GM12875 (cell line): ENCODE results near the gene ZNF132.
A peak's percentile ranks its signal among the peaks of the same experiment; 100 is the strongest.
"Not testable (repeated sequence)": the region's sequence is repeated elsewhere in the genome, so short reads cannot be mapped to it uniquely, and the experiment has no call there.

ENCODE experiments used
- H3K4me3 ChIP-seq: one replicate; pipeline ENCODE4 v1.5.1; 2011; ENCODE audit warnings: low read depth, low read length, control low read depth
- CTCF ChIP-seq: IDR thresholded peaks from 2 replicates; pipeline ENCODE4 v1.5.1; 2011; ENCODE audit warnings: low read depth, mild to moderate bottlenecking, control low read depth, inconsistent platforms, low read length, moderate library complexity, borderline replicate concordance; ENCODE audit not compliant: insufficient read depth

The ZNF132 gene

GRCh38 chr19:58439576-58440554 is at the start of gene ZNF132:
Gene ZNF132 (minus strand): TSS chr19:58440153. CDS start chr19:58439821, 332 bp downstream.
- H3K4me3 ChIP-seq, result peak within 1 kb of the TSS; percentile 90
- no peak for TF ChIP-seq CTCF

GRCh38 chr19:58484349-58484748 is 44.4 kb upstream of the ZNF132 start:
- H3K4me3 ChIP-seq, result not testable (repeated sequence)

- no peak overlapping the region for H3K4me3 ChIP-seq
- TF ChIP-seq CTCF, result no peak
Observed at GRCh38 chr19:58483776-58484175, 43.8 kb upstream of the ZNF132 start.

GRCh38 chr19:58482372-58482771 is 42.4 kb upstream of the ZNF132 start:
- TF ChIP-seq CTCF, result no peak
- H3K4me3 ChIP-seq, result no peak overlapping the region

GRCh38 chr19:58480831-58481230 is 40.9 kb upstream of the ZNF132 start:
- TF ChIP-seq CTCF, result no peak

GRCh38 chr19:58480481-58480830 is 40.5 kb upstream of the ZNF132 start:
- H3K4me3 ChIP-seq, result no peak overlapping the region
- TF ChIP-seq CTCF, result no peak

More at GRCh38 chr19:58480831-58481230, 40.9 kb upstream of the ZNF132 start:
- H3K4me3 ChIP-seq, result no peak overlapping the region

- no peak for TF ChIP-seq CTCF
- no peak overlapping the region for H3K4me3 ChIP-seq
Observed at GRCh38 chr19:58479736-58480480, 40.0 kb upstream of the ZNF132 start.
